Chondrocyte (in vitro differentiated cells): ENCODE results near the gene HOXC12. TPM values are rescaled to one million over a fixed set of nuclear protein-coding genes. Genes with fewer than 3 reads are reported as not detected.

Experiments
- DNase-seq: peaks from one replicate; pipeline ENCODE4 v3.0.0; 2021; ENCODE audit warnings: mixed read lengths, low spot score
- H3K27ac Mint-ChIP-seq: one replicate; pipeline ENCODE4 v1.8.0; 2021; ENCODE audit warnings: mild to moderate bottlenecking, moderate library complexity, mixed read lengths; ENCODE audit not compliant: unreplicated experiment
- H3K27me3 Mint-ChIP-seq: 2 replicates; pipeline ENCODE4 v1.8.0; 2021; ENCODE audit warnings: low read depth, mixed read lengths
- H3K36me3 Mint-ChIP-seq: 2 replicates; pipeline ENCODE4 v1.8.0; 2021; ENCODE audit warnings: low read depth, mixed read lengths
- H3K4me1 Mint-ChIP-seq: 2 replicates; pipeline ENCODE4 v1.8.0; 2021; ENCODE audit warnings: low read depth, mild to moderate bottlenecking, mixed read lengths
- H3K4me3 Mint-ChIP-seq: one replicate; pipeline ENCODE4 v1.8.0; 2021; ENCODE audit warnings: mild to moderate bottlenecking, moderate library complexity, mixed read lengths; ENCODE audit not compliant: unreplicated experiment
- H3K9me3 Mint-ChIP-seq: 2 replicates; pipeline ENCODE4 v1.8.0; 2021; ENCODE audit warnings: low read depth, mixed read lengths
- CTCF ChIP-seq: fragments of 200-600 bp; sonication (generic); IDR thresholded peaks from 2 replicates; pipeline ENCODE4 v1.5.0; 2021; ENCODE audit warnings: antibody characterized with exemption, mild to moderate bottlenecking, moderate library complexity
- total RNA-seq: library from RNA; stranded (reverse); gene quantifications from 3 replicates; pipeline ENCODE4 v1.2.1, GENCODE V29; 2021

HOXC12 gene
- total RNA-seq, 1 donor from 2014 or later = not detected

DNA sequence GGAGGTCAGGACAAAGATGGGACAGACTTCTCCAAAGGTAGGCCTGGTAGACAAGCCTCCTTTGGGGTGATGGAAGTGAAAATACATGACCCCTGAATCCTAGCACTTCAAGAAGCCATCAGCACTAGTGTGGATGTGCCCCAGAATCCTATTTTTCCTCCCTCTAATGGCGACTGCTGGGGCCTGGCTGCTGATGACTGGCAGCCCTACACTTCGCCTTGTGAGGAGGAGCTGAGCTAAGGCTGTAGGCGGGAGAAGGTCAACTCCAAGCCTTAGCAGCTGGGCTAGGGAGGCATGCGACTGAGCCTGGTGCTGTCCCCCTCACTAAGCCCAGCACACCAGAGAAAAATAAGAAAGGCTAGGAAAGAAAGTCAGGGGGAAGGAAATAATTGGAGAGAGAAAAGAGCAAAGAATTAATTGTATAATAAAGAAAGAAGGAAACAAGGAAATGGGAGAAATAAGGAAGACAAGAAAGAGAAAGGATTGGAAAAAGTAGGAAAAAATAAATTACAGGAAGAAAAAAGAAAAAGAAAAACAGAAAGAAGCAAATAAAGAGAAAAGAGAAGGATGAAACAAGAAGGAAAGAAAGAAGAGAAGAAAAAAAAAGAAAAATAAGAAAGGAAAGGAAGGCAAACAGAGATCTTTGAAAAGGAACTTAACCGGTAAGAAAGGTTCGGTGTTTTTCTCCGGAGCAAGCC is 25.6 kb downstream of the HOXC12 start:
- no peak for TF ChIP-seq CTCF
- H3K4me1 Mint-ChIP-seq = peaks cover 6% of the 10 kb centered on the region
- DNase-seq = no peak
- peaks cover 3% of the 10 kb centered on the region for H3K36me3 Mint-ChIP-seq
- H3K27ac Mint-ChIP-seq = no peak overlapping the region
- H3K27me3 Mint-ChIP-seq = peaks cover 89% of the 10 kb centered on the region
- H3K4me3 Mint-ChIP-seq = no peak overlapping the region
- no peaks in the 10 kb centered on the region for H3K9me3 Mint-ChIP-seq

- Mint-ChIP-seq H3K4me3 (no peak overlapping the region), H3K4me1 (no peaks in the 10 kb centered on the region), H3K36me3 (peaks cover 1% of the 10 kb centered on the region), H3K27me3 (peaks cover 89% of the 10 kb centered on the region), H3K9me3 (no peaks in the 10 kb centered on the region), H3K27ac (no peak overlapping the region)
- TF ChIP-seq CTCF = no peak
- no peak for DNase-seq
These were observed 26.2 kb downstream of the HOXC12 start for GRCh38 chr12:53980802-53981496.

- no peak for TF ChIP-seq CTCF
- Mint-ChIP-seq H3K9me3 (no peaks in the 10 kb centered on the region), H3K36me3 (peaks cover 3% of the 10 kb centered on the region), H3K27ac (no peak overlapping the region), H3K27me3 (peaks cover 89% of the 10 kb centered on the region), H3K4me3 (no peak overlapping the region), H3K4me1 (no peaks in the 10 kb centered on the region)
- DNase-seq = no peak
These were observed 27.2 kb downstream of the HOXC12 start for GRCh38 chr12:53981634-53982565.

DNA sequence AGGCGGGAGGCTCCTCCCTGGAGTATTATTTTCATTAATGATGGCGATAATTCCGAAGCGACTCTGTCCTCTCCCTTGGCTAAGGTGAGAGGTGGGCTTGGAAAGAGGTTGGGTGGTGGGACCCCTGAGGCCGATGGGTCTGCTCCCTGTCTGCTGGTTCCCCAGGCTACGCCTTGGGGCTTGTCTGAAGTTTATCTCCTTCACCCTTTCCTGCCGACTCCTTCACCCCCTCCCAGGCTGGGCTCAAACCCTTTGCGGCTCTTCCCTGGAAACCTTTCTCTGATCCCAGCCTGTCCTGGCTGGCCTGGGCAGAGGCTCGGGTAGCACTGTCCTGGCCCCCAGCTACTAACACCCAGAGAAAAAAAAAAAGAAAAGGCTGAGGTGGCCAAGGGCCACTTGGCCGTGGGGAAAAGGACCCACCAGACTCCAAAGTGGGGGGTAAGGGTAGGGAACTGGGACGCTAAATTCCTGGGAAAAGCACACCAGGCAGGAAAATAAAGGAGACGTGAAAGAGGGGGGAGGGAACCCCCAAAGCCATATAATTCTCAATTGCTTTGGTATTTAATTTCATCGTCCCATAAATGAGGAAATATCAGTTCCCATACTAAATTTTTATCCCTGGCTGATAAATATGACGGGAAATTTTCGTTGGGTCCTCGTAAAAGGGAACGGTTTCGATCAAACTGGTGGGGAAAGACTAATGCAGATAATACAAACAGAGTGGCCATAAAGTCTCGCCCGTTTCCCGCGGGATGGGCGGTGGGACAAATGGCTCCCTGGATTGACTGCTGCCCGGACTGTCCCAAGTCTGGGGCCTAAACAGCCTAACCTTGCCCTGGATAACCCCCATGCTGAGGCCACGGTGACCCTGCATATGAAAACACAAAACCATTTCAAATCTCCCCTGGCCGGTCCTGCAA is 28.2 kb downstream of the HOXC12 start:
- Mint-ChIP-seq H3K27ac (no peak overlapping the region), H3K4me3 (no peak overlapping the region), H3K4me1 (no peaks in the 10 kb centered on the region), H3K36me3 (peaks cover 3% of the 10 kb centered on the region), H3K27me3 (peaks cover 90% of the 10 kb centered on the region), H3K9me3 (no peaks in the 10 kb centered on the region)
- TF ChIP-seq CTCF = no peak
- no peak for DNase-seq
